GM15510 (cell line): ENCODE data around the gene LRRC74A.

Experiments used
- POLR2A ChIP-seq: IDR thresholded peaks from 3 replicates; pipeline ENCODE4 v1.6.1; 2011; ENCODE audit warnings: borderline replicate concordance; ENCODE audit not compliant: insufficient read length; ENCODE audit errors: extremely low read depth

LRRC74A gene

GRCh38 chr14:76883447-76883846 lies 57.2 kb downstream of the LRRC74A start:
- no peak for TF ChIP-seq POLR2A

- no peak for TF ChIP-seq POLR2A
These were observed 58.2 kb downstream of the LRRC74A start for GRCh38 chr14:76884394-76884793.

GRCh38 chr14:76884853-76885276 lies 58.7 kb downstream of the LRRC74A start:
- no peak for TF ChIP-seq POLR2A

GRCh38 chr14:76887191-76887590 lies 61.0 kb downstream of the LRRC74A start:
- no peak for TF ChIP-seq POLR2A

- TF ChIP-seq POLR2A = no peak
These were observed 65.2 kb downstream of the LRRC74A start for GRCh38 chr14:76891391-76891790.

- no peak for TF ChIP-seq POLR2A
These were observed 68.1 kb downstream of the LRRC74A start for GRCh38 chr14:76894308-76894707.

- no peak for TF ChIP-seq POLR2A
These were observed 74.5 kb downstream of the LRRC74A start for GRCh38 chr14:76900682-76901081.

- TF ChIP-seq POLR2A = no peak
These were observed 75.2 kb downstream of the LRRC74A start for GRCh38 chr14:76901171-76902055.

- TF ChIP-seq POLR2A = no peak
These were observed 76.4 kb downstream of the LRRC74A start for GRCh38 chr14:76902591-76902990.

- TF ChIP-seq POLR2A = no peak
These were observed 78.0 kb downstream of the LRRC74A start for GRCh38 chr14:76904100-76904739.

GRCh38 chr14:76904740-76905569 lies 78.7 kb downstream of the LRRC74A start:
- TF ChIP-seq POLR2A = no peak

- no peak for TF ChIP-seq POLR2A
These were observed 82.6 kb downstream of the LRRC74A start for GRCh38 chr14:76908834-76909233.

- no peak for TF ChIP-seq POLR2A
These were observed 83.1 kb downstream of the LRRC74A start for GRCh38 chr14:76909266-76909665.

GRCh38 chr14:76910371-76910890 lies 84.2 kb downstream of the LRRC74A start:
- no peak for TF ChIP-seq POLR2A

GRCh38 chr14:76911473-76911872 lies 85.3 kb downstream of the LRRC74A start:
- no peak for TF ChIP-seq POLR2A
